Skeletal muscle tissue (tissue), 4 donors: ENCODE data around the gene SPATA7. TPM values are rescaled to one million over a fixed set of nuclear protein-coding genes. Genes with fewer than 3 reads are reported as not detected.

Experiments used
- H3K27ac ChIP-seq: one replicate; pipeline ENCODE4 v1.7.0; 2013; ENCODE audit warnings: mild to moderate bottlenecking, low read depth, low read length, inconsistent platforms
- H3K27me3 ChIP-seq, 3 donors: one replicate each; pipeline ENCODE4 v1.7.0; 2013; ENCODE audit warnings: low read length in 3 of 3; ENCODE audit not compliant: control insufficient read depth in 3 of 3, insufficient read depth in 3 of 3
- H3K36me3 ChIP-seq, 3 donors: one replicate each; pipeline ENCODE4 v1.7.0; 2013; ENCODE audit warnings: low read length in 3 of 3; ENCODE audit not compliant: control insufficient read depth in 3 of 3, insufficient read depth in 3 of 3
- H3K4me1 ChIP-seq, 3 donors: one replicate each; pipeline ENCODE4 v1.7.0; 2013; ENCODE audit warnings: low read length in 3 of 3, mild to moderate bottlenecking in 3 of 3; ENCODE audit not compliant: control insufficient read depth in 3 of 3, insufficient read depth in 3 of 3
- H3K4me3 ChIP-seq, 3 donors: one replicate each; pipeline ENCODE4 v1.7.0; 2013; ENCODE audit warnings: low read length in 3 of 3
- H3K9ac ChIP-seq, 3 donors: one replicate each; pipeline ENCODE4 v1.7.0; 2013; ENCODE audit warnings: low read length in 3 of 3, mild to moderate bottlenecking in 3 of 3, moderate library complexity in 2 of 3, low read depth in 1 of 3
- H3K9me3 ChIP-seq, 3 donors: one replicate each; pipeline ENCODE4 v1.7.0; 2013; ENCODE audit warnings: low read length in 3 of 3; ENCODE audit not compliant: control insufficient read depth in 3 of 3
- total RNA-seq: library from RNA; depleted of rRNA; stranded (reverse); fragments of >200 nt; gene quantifications from one replicate; pipeline ENCODE4 v1.2.3, GENCODE V29; 2014
- donor health status: Osteomylitis.

SPATA7 gene
- total RNA-seq, 1 donor from 2014 or later: 22.4 TPM

GRCh38 chr14:88411039-88411438 is 25.6 kb downstream of the SPATA7 start:
- Histone ChIP-seq H3K9me3 (peaks cover 0 to 1% (median 0%) of the 10 kb centered on the region in 3 donors), H3K9ac (no peak overlapping the region), H3K36me3 (peaks cover 3 to 14% (median 5%) of the 10 kb centered on the region in 3 donors), H3K27me3 (no peaks in the 10 kb centered on the region), H3K27ac (no peak overlapping the region), H3K4me1 (no peaks in the 10 kb centered on the region), H3K4me3 (no peak overlapping the region)

- Histone ChIP-seq H3K4me3 (no peak overlapping the region), H3K9me3 (peaks cover 0 to 3% (median 0%) of the 10 kb centered on the region in 3 donors), H3K36me3 (peaks cover 3 to 14% (median 7%) of the 10 kb centered on the region in 3 donors), H3K27me3 (no peaks in the 10 kb centered on the region), H3K4me1 (no peaks in the 10 kb centered on the region), H3K9ac (no peak overlapping the region), H3K27ac (no peak overlapping the region)
Observed at GRCh38 chr14:88417594-88417993, 32.1 kb downstream of the SPATA7 start.

GRCh38 chr14:88420187-88420586 is 34.7 kb downstream of the SPATA7 start:
- no peak overlapping the region for H3K4me3 ChIP-seq
- no peaks in the 10 kb centered on the region for H3K4me1 ChIP-seq
- peaks cover 0 to 3% (median 0%) of the 10 kb centered on the region in 3 donors for H3K9me3 ChIP-seq
- no peaks in the 10 kb centered on the region for H3K27me3 ChIP-seq
- no peak overlapping the region for H3K9ac ChIP-seq
- H3K27ac ChIP-seq: no peak overlapping the region
- H3K36me3 ChIP-seq: peaks cover 3 to 14% (median 7%) of the 10 kb centered on the region in 3 donors

- Histone ChIP-seq H3K4me1 (no peaks in the 10 kb centered on the region), H3K36me3 (peaks cover 2 to 10% (median 3%) of the 10 kb centered on the region in 3 donors), H3K9me3 (no peaks in the 10 kb centered on the region), H3K9ac (no peak overlapping the region), H3K4me3 (no peak overlapping the region), H3K27me3 (no peaks in the 10 kb centered on the region), H3K27ac (no peak overlapping the region)
Observed at GRCh38 chr14:88421286-88421685, 35.8 kb downstream of the SPATA7 start.

- Histone ChIP-seq H3K4me1 (no peaks in the 10 kb centered on the region), H3K36me3 (peaks cover 2 to 12% (median 6%) of the 10 kb centered on the region in 3 donors), H3K27ac (no peak overlapping the region), H3K27me3 (no peaks in the 10 kb centered on the region), H3K4me3 (no peak overlapping the region), H3K9ac (no peak overlapping the region), H3K9me3 (no peaks in the 10 kb centered on the region)
Observed at GRCh38 chr14:88422047-88422446, 36.6 kb downstream of the SPATA7 start.

- Histone ChIP-seq H3K4me1 (no peaks in the 10 kb centered on the region), H3K4me3 (no peak overlapping the region), H3K9ac (no peak overlapping the region), H3K27ac (no peak overlapping the region), H3K27me3 (no peaks in the 10 kb centered on the region), H3K9me3 (no peaks in the 10 kb centered on the region), H3K36me3 (peaks cover 0 to 6% (median 3%) of the 10 kb centered on the region in 3 donors)
Observed at GRCh38 chr14:88422919-88423650, 37.6 kb downstream of the SPATA7 start.

- Histone ChIP-seq H3K4me1 (no peaks in the 10 kb centered on the region), H3K9me3 (no peaks in the 10 kb centered on the region), H3K4me3 (no peak overlapping the region)
Observed at GRCh38 chr14:88424573-88424972, 39.1 kb downstream of the SPATA7 start.

GRCh38 chr14:88426271-88426670 is 40.8 kb downstream of the SPATA7 start:
- Histone ChIP-seq H3K4me3 (no peak overlapping the region), H3K27me3 (no peaks in the 10 kb centered on the region), H3K36me3 (peaks cover under 1 to 5% (median 3%) of the 10 kb centered on the region in 3 donors), H3K27ac (no peak overlapping the region), H3K9me3 (no peaks in the 10 kb centered on the region), H3K4me1 (no peaks in the 10 kb centered on the region), H3K9ac (no peak overlapping the region)

More at GRCh38 chr14:88424573-88424972, 39.1 kb downstream of the SPATA7 start:
- Histone ChIP-seq H3K27me3 (no peaks in the 10 kb centered on the region), H3K36me3 (peaks cover 0 to 8% (median 3%) of the 10 kb centered on the region in 3 donors), H3K27ac (no peak overlapping the region), H3K9ac (no peak overlapping the region)

- Histone ChIP-seq H3K36me3 (peaks cover 5 to 13% (median 8%) of the 10 kb centered on the region in 3 donors), H3K4me3 (no peak overlapping the region), H3K4me1 (no peaks in the 10 kb centered on the region), H3K9me3 (no peaks in the 10 kb centered on the region), H3K9ac (no peak overlapping the region), H3K27ac (no peak overlapping the region), H3K27me3 (no peaks in the 10 kb centered on the region)
Observed at GRCh38 chr14:88430976-88431375, 45.5 kb downstream of the SPATA7 start.

GRCh38 chr14:88437658-88438057 is 52.2 kb downstream of the SPATA7 start:
- Histone ChIP-seq H3K9me3 (no peaks in the 10 kb centered on the region), H3K36me3 (peaks cover 4 to 29% (median 18%) of the 10 kb centered on the region in 3 donors), H3K4me1 (no peaks in the 10 kb centered on the region), H3K27me3 (no peaks in the 10 kb centered on the region), H3K4me3 (no peak overlapping the region), H3K9ac (no peak overlapping the region), H3K27ac (no peak overlapping the region)
